Activated CD8-positive, alpha-beta memory T cell treated with anti-CD3 and anti-CD28 coated beads for 1 hour (primary cell): ENCODE results near the gene OR4N2.
"Not testable (repeated sequence)": the region's sequence is repeated elsewhere in the genome, so short reads cannot be mapped to it uniquely, and the experiment has no call there.

Experiments
- DNase-seq, 2 donors: peaks; one replicate each; pipeline ENCODE4 v3.0.0-alpha.2; 2020; ENCODE audit warnings: low read depth in 1 of 2; ENCODE audit errors: extremely low read depth in 1 of 2

The OR4N2 gene

DNA sequence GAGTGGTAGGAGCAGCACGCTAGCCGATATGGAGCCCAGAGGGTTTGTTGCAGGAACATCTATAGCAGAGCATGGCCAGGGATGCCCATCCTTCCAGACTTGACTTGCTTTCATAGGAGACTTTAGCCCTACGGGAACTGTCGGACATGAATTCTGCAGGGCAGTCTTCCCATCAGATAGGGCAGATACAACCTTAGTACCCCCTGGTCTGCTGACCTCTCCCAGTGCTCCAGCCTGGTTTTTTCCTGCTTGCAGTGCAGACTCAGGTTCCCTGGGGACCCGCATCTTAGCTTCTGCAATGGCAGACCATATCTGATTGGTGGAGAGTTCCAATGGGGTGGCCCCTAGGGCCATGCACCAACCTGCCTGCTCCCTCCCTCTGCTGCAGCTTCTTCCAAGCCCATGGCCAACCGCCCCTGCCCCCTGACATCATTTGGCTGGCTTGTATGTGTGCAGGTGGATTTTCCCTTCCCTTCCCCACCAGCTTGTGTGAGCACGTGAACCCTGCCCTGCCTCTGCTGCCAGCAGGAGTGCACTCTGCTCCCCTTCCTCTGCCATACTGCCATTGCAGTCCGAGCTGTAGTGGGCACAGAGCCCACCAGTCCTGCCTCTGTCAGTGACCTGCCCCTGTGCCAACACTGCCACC is 30.8 kb downstream of the OR4N2 start:
- not testable (repeated sequence) for DNase-seq

DNA sequence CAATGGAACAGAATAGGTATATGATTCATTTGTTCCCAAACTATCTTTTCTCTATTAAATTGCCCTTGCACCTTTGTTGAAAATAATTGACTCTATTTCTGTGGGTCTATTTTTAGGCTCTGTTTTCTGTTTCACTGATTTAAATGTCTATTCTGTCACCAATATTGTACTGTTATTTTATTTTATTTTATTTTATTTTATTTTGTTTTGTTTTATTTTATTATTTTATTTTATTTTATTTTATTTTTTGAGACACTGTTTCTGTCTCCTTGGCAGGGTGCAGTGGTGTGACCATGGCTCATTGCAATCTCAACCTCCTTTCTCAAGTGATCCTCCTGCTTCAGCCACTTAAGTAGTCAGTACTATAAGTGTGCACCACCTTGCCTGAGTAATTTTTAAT is 34.9 kb downstream of the OR4N2 start:
- DNase-seq: no peak

DNA sequence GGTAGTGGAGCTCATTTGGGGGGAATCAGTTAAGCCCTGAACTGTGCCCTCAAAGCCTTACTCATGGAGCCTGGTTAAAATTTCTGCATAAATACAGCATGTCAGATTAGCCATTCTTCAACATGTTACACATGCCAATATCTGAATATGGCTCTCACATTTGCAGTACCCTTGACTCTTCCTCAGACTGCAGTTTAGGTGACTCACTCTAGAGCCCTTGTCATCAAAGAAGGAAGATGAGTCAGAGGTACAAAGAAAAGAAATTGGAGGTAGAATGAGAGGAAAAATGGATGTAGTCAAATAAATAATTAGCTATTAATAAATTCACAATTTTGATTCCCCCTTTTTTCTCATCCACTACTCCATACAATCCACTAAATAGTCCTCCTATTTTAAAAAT is 47.8 kb downstream of the OR4N2 start:
- DNase-seq: no peak

DNA sequence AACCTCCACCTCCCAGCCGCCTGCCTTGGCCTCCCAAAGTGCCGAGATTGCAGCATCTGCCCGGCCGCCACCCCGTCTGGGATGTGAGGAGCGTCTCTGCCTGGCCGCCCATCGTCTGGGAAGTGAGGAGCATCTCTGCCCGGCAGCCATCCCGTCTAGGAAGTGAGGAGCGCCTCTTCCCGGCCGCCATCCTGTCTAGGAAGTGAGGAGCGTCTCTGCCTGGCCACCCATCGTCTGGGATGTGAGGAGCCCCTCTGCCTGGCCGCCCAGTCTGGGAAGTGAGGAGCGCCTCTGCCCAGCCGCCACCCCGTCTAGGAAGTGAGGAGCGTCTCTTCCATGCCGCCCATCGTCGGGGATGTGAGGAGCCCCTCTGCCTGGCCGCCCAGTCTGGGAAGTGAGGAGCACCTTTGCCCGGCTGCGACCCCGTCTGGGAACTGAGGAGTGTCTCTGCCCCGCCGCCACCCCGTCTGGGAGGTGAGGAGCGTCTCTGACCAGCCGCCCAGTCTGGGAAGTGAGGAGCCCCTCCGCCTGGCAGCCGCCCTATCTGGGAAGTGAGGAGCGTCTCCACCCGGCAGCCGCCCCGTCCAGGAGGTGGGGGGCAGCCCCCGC is 62.6 kb downstream of the OR4N2 start:
- not testable (repeated sequence) for DNase-seq

DNA sequence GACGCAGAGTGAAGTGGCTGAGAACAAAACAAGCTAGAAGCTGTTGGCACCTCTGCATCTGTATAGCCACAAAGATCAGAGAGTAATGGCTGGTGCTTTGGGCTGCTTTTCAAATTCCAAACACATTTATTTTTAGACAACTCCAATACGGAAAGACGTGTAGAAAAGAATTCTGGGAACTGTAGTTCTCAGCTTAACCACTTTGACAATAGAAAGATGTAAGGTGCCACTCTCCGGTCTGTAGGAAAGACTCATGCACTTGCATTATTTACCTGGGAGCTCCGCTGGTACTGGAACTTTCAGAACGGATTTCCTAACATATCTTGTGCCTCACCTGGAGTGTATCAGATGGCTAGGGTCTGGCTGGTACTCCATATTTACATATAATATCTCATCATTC is 69.6 kb downstream of the OR4N2 start:
- no peak for DNase-seq

DNA sequence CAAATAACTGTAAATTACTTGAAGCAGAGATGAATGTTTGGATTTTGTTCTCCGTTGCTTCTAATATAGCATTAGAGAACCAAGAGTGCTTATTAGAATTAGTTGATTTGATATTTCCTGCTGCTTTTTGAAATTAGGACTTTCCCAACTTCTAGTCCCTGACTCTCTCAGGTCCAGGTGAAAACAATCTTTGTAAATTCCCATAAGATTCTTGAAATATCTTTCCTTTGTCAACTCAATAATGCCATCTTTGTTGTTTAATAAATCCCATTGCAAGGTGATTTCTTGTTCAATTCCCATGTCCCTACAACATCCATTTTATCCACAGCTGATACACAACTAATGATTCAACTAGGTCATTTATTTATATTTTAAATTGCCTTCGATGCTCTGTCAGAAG is 71.3 kb downstream of the OR4N2 start, which contains the start of gene OR4K2:
Gene OR4K2, plus strand, starts transcription at position 301 of the 400 bp plus-strand sequence. CDS start 1,126 bp downstream, outside the sequence.
- no peak for DNase-seq

DNA sequence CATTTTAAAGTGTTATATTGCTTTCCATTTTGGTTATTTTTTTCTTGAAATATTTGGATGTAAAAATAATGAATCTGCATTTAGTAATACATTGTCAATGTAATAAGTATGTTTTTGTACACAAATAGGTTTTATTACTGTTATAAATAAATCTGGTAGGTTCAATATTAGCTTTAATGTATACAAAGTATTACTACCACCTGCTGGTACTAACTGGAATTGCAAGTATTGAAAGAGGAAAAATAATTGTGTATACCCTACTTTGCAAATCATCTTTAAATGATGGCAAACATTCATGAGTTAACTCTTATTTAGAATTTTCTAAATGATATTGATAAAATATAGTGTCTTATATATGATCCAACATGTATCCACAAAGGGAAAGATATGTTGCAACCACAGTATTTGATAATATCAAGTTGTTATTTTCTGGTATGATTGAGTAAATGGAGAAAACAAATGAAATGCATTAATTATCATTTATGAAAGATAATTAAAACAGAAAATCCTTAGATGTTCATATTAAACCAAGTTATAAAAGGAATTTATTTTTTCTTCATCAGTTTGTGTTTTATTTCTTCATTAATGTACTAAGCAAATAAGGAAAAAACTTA is 74.6 kb downstream of the OR4N2 start:
- DNase-seq: no peak
